Right cardiac atrium (tissue), 5 donors: ENCODE measurements around the gene MTERF1. TPM values are rescaled to one million over a fixed set of nuclear protein-coding genes. Genes with fewer than 3 reads are reported as not detected.
"Not testable (repeated sequence)": the region's sequence is repeated elsewhere in the genome, so short reads cannot be mapped to it uniquely, and the experiment has no call there.

Experiments
- ATAC-seq, 2 donors: fragments of 200-7000 bp; cut with Tn5 transposase; one replicate each; pipeline versions ENCODE4 v1.8.0 to v1.9.1; 2020; ENCODE audit warnings: moderate library complexity in 2 of 2, mild to moderate bottlenecking in 1 of 2
- DNase-seq, 3 donors: peaks; one replicate each; pipeline ENCODE4 v3.0.0-alpha.2; 2020
- H3K27ac ChIP-seq: one replicate; pipeline ENCODE4 v1.5.1; 2013; ENCODE audit warnings: mild to moderate bottlenecking, low read length, control low read depth, moderate library complexity
- H3K27me3 ChIP-seq: one replicate; pipeline ENCODE4 v1.6.1; 2013; ENCODE audit not compliant: control insufficient read depth, insufficient read depth
- H3K4me1 ChIP-seq: one replicate; pipeline ENCODE4 v1.6.1; 2013; ENCODE audit warnings: low read length; ENCODE audit not compliant: control insufficient read depth, insufficient read depth
- H3K4me3 ChIP-seq: one replicate; pipeline ENCODE4 v1.5.1; 2013; ENCODE audit warnings: low read length, control low read depth
- H3K9me3 ChIP-seq: one replicate; pipeline ENCODE4 v1.6.1; 2013; ENCODE audit warnings: low read length; ENCODE audit not compliant: control insufficient read depth
- WGBS: extraction: QIAGEN DNeasy Blood & Tissue Kit; methylation state at CpG from one replicate; pipeline ENCODE4 v1.1.7; 2013; 5-methylcytosine and 5-hydroxymethylcytosine counted together
- intact Hi-C, 4 donors: fragments of 100-400 bp; cut with DNase I; formaldehyde crosslinking; loops; one replicate each; pipeline versions ENCODE4 v1.11.0 to v1.14.0; 2022 to 2023
- polyA plus RNA-seq: library from polyadenylated mRNA; stranded (reverse); fragments of 200-250 nt; gene quantifications from one replicate; pipeline ENCODE4 v1.2.3, GENCODE V29; 2013
- total RNA-seq, 4 donors: library from RNA; stranded (reverse); fragmentation: NEBNext Ultra II Directional; extraction: Animal tissue kit (Norgen Biotek cat#: 25700); gene quantifications; one replicate each; pipeline ENCODE4 v1.2.1, GENCODE V29; 2021
- donor health status: healthy with polysubstance abuse.
- donor health status: DM: no; HTN: yes; CAD: no.
- donor health status: DM: no; HTN: no; CAD: no.
- donor health status: DM: no; HTN: yes; CAD: no; lungs with severe emphysema.
- donor health status: DM: yes; HTN: yes; CAD: no.

The MTERF1 gene
- total and polyA plus RNA-seq, 5 donors: 5.7 to 7.6 (median 6.8) TPM

GRCh38 chr7:91899563-91899962, 19.1 kb upstream of the MTERF1 start:
- Histone ChIP-seq H3K27ac (no peak overlapping the region), H3K4me3 (no peak overlapping the region), H3K27me3 (no peaks in the 10 kb centered on the region), H3K9me3 (no peaks in the 10 kb centered on the region), H3K4me1 (no peaks in the 10 kb centered on the region)
- 84% methylated on average over 1 of the region's 1 CpG for WGBS
- no peak for ATAC-seq
- intact Hi-C loops: no loop called here
- DNase-seq: no peak

GRCh38 chr7:91898240-91898992, 17.9 kb upstream of the MTERF1 start:
- Histone ChIP-seq H3K4me1 (no peaks in the 10 kb centered on the region), H3K4me3 (no peak overlapping the region), H3K27me3 (no peaks in the 10 kb centered on the region), H3K9me3 (no peaks in the 10 kb centered on the region), H3K27ac (no peak overlapping the region)
- WGBS: 78% methylated on average over 10 of the region's 10 CpGs
- DNase-seq (no peak), ATAC-seq (no peak)
- intact Hi-C loops: no loop called here

- intact Hi-C loops: no loop called here
- no peaks in the 10 kb centered on the region for H3K4me1 ChIP-seq
- ATAC-seq (no peak), DNase-seq (no peak)
- H3K4me3 ChIP-seq: no peak overlapping the region
- no peak overlapping the region for H3K27ac ChIP-seq
- 54% methylated on average over 1 of the region's 1 CpG for WGBS
- no peaks in the 10 kb centered on the region for H3K27me3 ChIP-seq
- no peaks in the 10 kb centered on the region for H3K9me3 ChIP-seq
Observed at GRCh38 chr7:91894781-91895480, 14.4 kb upstream of the MTERF1 start.

- ATAC-seq: not testable (repeated sequence)
Observed at GRCh38 chr7:91893699-91894098, 13.2 kb upstream of the MTERF1 start.

GRCh38 chr7:91892821-91893340, 12.4 kb upstream of the MTERF1 start:
- H3K27ac ChIP-seq: no peak overlapping the region
- intact Hi-C loops: no loop called here
- H3K27me3 ChIP-seq: no peaks in the 10 kb centered on the region
- ATAC-seq (no peak), DNase-seq (no peak)
- H3K4me1 ChIP-seq: no peaks in the 10 kb centered on the region
- 51% methylated on average over 2 of the region's 2 CpGs for WGBS
- H3K9me3 ChIP-seq: no peaks in the 10 kb centered on the region
- no peak overlapping the region for H3K4me3 ChIP-seq

More at GRCh38 chr7:91893699-91894098, 13.2 kb upstream of the MTERF1 start:
- intact Hi-C loops, H3K4me1 ChIP-seq, H3K9me3 ChIP-seq, H3K27me3 ChIP-seq, DNase-seq, H3K27ac ChIP-seq, H3K4me3 ChIP-seq: not testable (repeated sequence)
- WGBS: 88% methylated on average over 5 of the region's 5 CpGs

- Histone ChIP-seq H3K27ac (no peak overlapping the region), H3K4me1 (no peaks in the 10 kb centered on the region), H3K27me3 (no peaks in the 10 kb centered on the region), H3K9me3 (no peaks in the 10 kb centered on the region), H3K4me3 (no peak overlapping the region)
- no peak for ATAC-seq
- intact Hi-C loops: no loop called here
- WGBS: 58% methylated on average over 3 of the region's 3 CpGs
- no peak for DNase-seq
Observed at GRCh38 chr7:91892099-91892705, 11.7 kb upstream of the MTERF1 start.

GRCh38 chr7:91888271-91889175, 8.0 kb upstream of the MTERF1 start:
- H3K4me3 ChIP-seq, intact Hi-C loops, H3K4me1 ChIP-seq: not testable (repeated sequence)

GRCh38 chr7:91887336-91888213, 7.1 kb upstream of the MTERF1 start:
- H3K9me3 ChIP-seq, H3K27ac ChIP-seq, H3K4me3 ChIP-seq, H3K27me3 ChIP-seq, intact Hi-C loops, ATAC-seq, H3K4me1 ChIP-seq: not testable (repeated sequence)
- WGBS: 92% methylated on average over 54 of the region's 54 CpGs
- peak in 1 of 3 donors; percentile 44 for DNase-seq

More at GRCh38 chr7:91888271-91889175, 8.0 kb upstream of the MTERF1 start:
- H3K27me3 ChIP-seq, H3K9me3 ChIP-seq, H3K27ac ChIP-seq, ATAC-seq: not testable (repeated sequence)
- whole genome bisulfite sequencing: 96% methylated on average over 60 of the region's 60 CpGs
- DNase-seq: peak in 2 of 3 donors; percentile 37 to 62

- no peak for ATAC-seq
- intact Hi-C loops: no loop called here
- WGBS: 67% methylated on average over 1 of the region's 1 CpG
Observed at GRCh38 chr7:91883676-91884362, 3.3 kb upstream of the MTERF1 start.

More at GRCh38 chr7:91883676-91884362, 3.3 kb upstream of the MTERF1 start:
- Histone ChIP-seq H3K4me1 (peaks cover 3% of the 10 kb centered on the region), H3K4me3 (no peak overlapping the region), H3K27me3 (no peaks in the 10 kb centered on the region), H3K9me3 (no peaks in the 10 kb centered on the region), H3K27ac (no peak overlapping the region)
- no peak for DNase-seq
